RWPE2 (cell line): Measurements from ENCODE around the gene NAB2.
A peak's percentile ranks its signal among the peaks of the same experiment; 100 is the strongest.
"Not testable (repeated sequence)": the region's sequence is repeated elsewhere in the genome, so short reads cannot be mapped to it uniquely, and the experiment has no call there.

Experiments used
- ATAC-seq: fragments of 200-7000 bp; cut with Tn5 transposase; 3 replicates; pipeline ENCODE4 v1.9.1; 2021; ENCODE audit warnings: low read depth
- DNase-seq: peaks from one replicate; pipeline ENCODE4 v3.0.0-alpha.2; 2020; ENCODE audit warnings: low spot score
- H3K27ac ChIP-seq: fragments of 450-650 bp; 2 replicates; pipeline ENCODE4 v1.5.1; 2017; ENCODE audit warnings: mild to moderate bottlenecking; ENCODE audit not compliant: poor library complexity, severe bottlenecking
- H3K27me3 ChIP-seq: fragments of 250-450 bp; sonication (Bioruptor Pico); 2 replicates; pipeline ENCODE4 v1.5.1; 2021; ENCODE audit warnings: mild to moderate bottlenecking, moderate library complexity; ENCODE audit not compliant: insufficient read depth, poor library complexity, severe bottlenecking
- H3K36me3 ChIP-seq: fragments of 250-450 bp; sonication (Bioruptor Pico); 2 replicates; pipeline ENCODE4 v1.5.1; 2020; ENCODE audit warnings: low read depth, mild to moderate bottlenecking, moderate library complexity
- H3K4me1 ChIP-seq: fragments of 250-450 bp; sonication (Bioruptor Pico); 2 replicates; pipeline ENCODE4 v1.5.1; 2021; ENCODE audit warnings: mild to moderate bottlenecking, moderate library complexity; ENCODE audit not compliant: insufficient read depth, poor library complexity, severe bottlenecking
- H3K4me3 ChIP-seq: fragments of 250-450 bp; sonication (Bioruptor Pico); 2 replicates; pipeline ENCODE4 v1.5.1; 2021; ENCODE audit warnings: mild to moderate bottlenecking, moderate library complexity; ENCODE audit not compliant: severe bottlenecking
- H3K9me3 ChIP-seq: fragments of 250-450 bp; sonication (Bioruptor Pico); 2 replicates; pipeline ENCODE4 v1.5.1; 2021; ENCODE audit warnings: mild to moderate bottlenecking, moderate library complexity; ENCODE audit not compliant: severe bottlenecking
- TF ChIP-seq, protein P1 (sequence below): fragments of 450-650 bp; IDR thresholded peaks from one replicate; pipeline ENCODE4 v1.5.1; 2017; ENCODE audit warnings: mild to moderate bottlenecking, moderate library complexity; ENCODE audit not compliant: poor library complexity, severe bottlenecking

Gene NAB2

DNA sequence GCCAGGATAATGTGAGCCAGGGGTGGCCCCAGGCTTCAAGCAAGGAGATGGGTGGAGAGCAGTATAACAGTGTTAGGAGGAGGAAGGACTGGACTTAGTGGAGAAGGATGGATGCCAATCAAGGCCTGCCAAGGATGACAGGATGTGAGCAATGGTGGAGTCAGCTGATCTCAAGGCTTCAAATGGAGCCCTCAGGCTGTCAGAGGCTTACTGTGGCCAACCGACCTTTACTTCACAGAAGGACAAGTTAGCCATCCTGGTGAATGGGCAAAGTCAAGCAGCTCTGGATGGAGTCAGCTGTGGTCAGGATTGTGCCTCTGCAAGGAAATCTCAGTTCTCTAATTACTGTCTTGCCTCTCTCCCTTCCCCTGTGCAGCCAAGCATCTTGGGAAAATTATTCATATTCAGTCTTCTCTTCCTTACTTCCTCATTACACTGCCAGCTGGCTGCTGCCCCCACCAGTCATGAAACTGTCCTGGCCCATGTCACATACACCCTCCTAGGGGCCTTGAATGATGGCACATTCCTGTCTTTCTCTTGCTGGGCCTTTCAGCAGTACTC is 29.9 kb downstream of the NAB2 start:
- peak; percentile 94 for ATAC-seq
- Histone ChIP-seq H3K36me3 (no peaks in the 10 kb centered on the region), H3K4me1 (peaks cover 11% of the 10 kb centered on the region), H3K9me3 (no peaks in the 10 kb centered on the region), H3K27ac (peak overlapping the region; percentile 73), H3K27me3 (no peaks in the 10 kb centered on the region), H3K4me3 (no peak overlapping the region)
- TF ChIP-seq, protein P1, sequence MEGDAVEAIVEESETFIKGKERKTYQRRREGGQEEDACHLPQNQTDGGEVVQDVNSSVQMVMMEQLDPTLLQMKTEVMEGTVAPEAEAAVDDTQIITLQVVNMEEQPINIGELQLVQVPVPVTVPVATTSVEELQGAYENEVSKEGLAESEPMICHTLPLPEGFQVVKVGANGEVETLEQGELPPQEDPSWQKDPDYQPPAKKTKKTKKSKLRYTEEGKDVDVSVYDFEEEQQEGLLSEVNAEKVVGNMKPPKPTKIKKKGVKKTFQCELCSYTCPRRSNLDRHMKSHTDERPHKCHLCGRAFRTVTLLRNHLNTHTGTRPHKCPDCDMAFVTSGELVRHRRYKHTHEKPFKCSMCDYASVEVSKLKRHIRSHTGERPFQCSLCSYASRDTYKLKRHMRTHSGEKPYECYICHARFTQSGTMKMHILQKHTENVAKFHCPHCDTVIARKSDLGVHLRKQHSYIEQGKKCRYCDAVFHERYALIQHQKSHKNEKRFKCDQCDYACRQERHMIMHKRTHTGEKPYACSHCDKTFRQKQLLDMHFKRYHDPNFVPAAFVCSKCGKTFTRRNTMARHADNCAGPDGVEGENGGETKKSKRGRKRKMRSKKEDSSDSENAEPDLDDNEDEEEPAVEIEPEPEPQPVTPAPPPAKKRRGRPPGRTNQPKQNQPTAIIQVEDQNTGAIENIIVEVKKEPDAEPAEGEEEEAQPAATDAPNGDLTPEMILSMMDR: no peak
- DNase-seq: no peak

- Histone ChIP-seq H3K27me3 (no peaks in the 10 kb centered on the region), H3K4me3 (no peak overlapping the region), H3K27ac (peak overlapping the region; percentile 73), H3K9me3 (no peaks in the 10 kb centered on the region), H3K36me3 (no peaks in the 10 kb centered on the region), H3K4me1 (peaks cover 11% of the 10 kb centered on the region)
- ATAC-seq (no peak), DNase-seq (no peak)
- TF ChIP-seq, protein P1: no peak
Observed at GRCh38 chr12:57119294-57120085, 30.6 kb downstream of the NAB2 start.

DNA sequence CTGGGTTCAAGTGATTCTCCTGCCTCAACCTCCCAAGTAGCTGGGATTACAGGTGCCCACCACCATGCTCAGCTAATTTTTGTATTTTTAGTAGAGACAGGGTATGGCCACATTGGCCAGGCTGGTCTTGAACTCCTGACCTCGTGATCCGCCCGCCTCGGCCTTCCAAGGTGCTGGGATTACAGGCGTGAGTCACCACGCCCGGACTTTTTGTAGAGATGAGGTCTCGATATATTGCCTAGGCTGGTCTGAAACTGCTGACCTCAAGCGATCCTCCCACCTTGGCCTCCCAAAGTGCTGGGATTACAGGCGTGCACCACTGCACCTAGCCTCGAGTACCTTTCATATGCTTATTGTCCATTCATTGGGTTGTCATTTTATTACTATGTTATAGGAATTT is 31.8 kb downstream of the NAB2 start:
- not testable (repeated sequence) for ATAC-seq, H3K27ac ChIP-seq, H3K36me3 ChIP-seq, H3K9me3 ChIP-seq, H3K4me3 ChIP-seq, DNase-seq, H3K27me3 ChIP-seq
- H3K4me1 ChIP-seq: peaks cover 11% of the 10 kb centered on the region

- no peak for ATAC-seq
- Histone ChIP-seq H3K27ac (no peak overlapping the region), H3K4me3 (no peak overlapping the region), H3K27me3 (no peaks in the 10 kb centered on the region), H3K4me1 (peaks cover 8% of the 10 kb centered on the region), H3K36me3 (no peaks in the 10 kb centered on the region), H3K9me3 (no peaks in the 10 kb centered on the region)
- DNase-seq: no peak
- TF ChIP-seq, protein P1: no peak
Observed at GRCh38 chr12:57123813-57124212, 34.9 kb downstream of the NAB2 start.

GRCh38 chr12:57124261-57124877 is 35.5 kb downstream of the NAB2 start:
- Histone ChIP-seq H3K4me1 (peaks cover 3% of the 10 kb centered on the region), H3K4me3 (no peak overlapping the region), H3K27ac (no peak overlapping the region), H3K27me3 (no peaks in the 10 kb centered on the region), H3K36me3 (no peaks in the 10 kb centered on the region), H3K9me3 (no peaks in the 10 kb centered on the region)
- TF ChIP-seq, protein P1: peak; percentile 95
- DNase-seq: no peak
- ATAC-seq: peak; percentile 52; the same call in 2 of the 3 replicates
